NCI-H2196 (cell line): Measurements from ENCODE around the gene NEU3.
"Not testable (repeated sequence)": the region's sequence is repeated elsewhere in the genome, so short reads cannot be mapped to it uniquely, and the experiment has no call there.

Experiments
- DNase-seq: peaks from one replicate; lab custom pipeline; 2025; ENCODE audit not compliant: unreplicated experiment; lab: John Stamatoyannopoulos, UW

NEU3 gene

GRCh38 chr11:74981888-74982287 is 6.8 kb upstream of the NEU3 start:
- no peak for DNase-seq

GRCh38 chr11:74984070-74984469 is 4.7 kb upstream of the NEU3 start:
- DNase-seq = no peak

DNA sequence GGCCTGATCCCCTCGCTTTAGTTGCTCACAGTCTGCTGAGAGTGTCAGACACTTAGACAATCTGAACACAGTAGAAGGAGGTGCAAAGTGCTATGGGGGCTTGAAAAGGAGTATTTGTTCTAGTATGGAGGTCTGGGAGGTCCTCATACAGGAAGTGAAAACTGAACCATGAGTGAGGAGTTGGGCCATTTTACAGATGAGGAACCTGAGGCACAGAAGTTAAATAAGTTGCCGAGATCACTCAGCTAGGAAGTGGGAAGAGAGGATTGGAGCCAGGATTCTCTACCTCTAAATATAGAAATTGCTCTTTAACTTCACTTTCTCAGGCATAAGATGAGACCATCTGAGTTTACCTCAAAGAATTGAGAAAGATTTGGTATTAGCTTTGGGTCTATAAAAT is 4.0 kb upstream of the NEU3 start:
- no peak for DNase-seq

GRCh38 chr11:74989260-74989638 is 516 bp downstream of the NEU3 start:
- no peak for DNase-seq

- DNase-seq = not testable (repeated sequence)
These were observed 1.4 kb downstream of the NEU3 start for GRCh38 chr11:74990150-74990549.

- no peak for DNase-seq
These were observed 2.2 kb downstream of the NEU3 start for GRCh38 chr11:74990941-74991340.

DNA sequence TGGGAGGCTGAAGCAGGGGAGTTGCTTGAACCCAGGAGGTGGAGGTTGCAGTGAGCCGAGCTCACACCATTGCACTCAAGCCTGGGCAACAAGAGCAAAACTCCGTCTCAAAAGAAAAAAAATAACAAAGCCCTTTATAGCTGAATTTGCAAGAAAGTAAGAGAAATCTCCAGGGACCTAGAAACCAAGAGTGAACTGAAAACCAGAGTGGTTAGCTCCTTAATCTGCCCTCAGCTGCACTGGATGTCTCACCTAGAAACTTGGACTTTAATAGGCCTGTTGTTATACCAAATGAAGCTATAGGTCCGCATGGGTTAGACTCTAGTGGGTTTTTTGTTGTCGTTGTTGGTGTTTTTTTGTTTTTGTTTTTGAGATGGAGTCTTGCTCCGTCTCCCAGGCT is 4.1 kb downstream of the NEU3 start:
- no peak for DNase-seq

DNA sequence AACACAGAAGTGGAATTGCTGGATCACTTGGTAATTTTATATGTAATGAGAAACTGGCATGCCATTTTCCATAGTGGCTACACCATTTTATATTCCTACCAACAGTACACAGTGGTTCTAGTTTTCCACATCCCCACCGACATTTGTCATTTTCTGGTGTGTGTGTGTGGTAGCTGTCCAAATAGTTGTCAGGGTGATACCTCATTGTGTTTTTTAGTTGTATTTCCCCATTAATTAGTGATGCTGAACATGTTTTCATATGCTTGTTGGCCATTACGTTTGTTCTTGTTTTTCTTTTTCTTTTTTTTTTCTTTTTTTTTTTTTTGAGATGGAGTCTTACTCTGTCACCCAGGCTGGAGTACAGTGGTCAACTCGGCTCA is 12.2 kb downstream of the NEU3 start:
- DNase-seq = no peak

- DNase-seq = no peak
These were observed 13.0 kb downstream of the NEU3 start for GRCh38 chr11:75001686-75002085.

GRCh38 chr11:75002516-75002915 is 13.8 kb downstream of the NEU3 start:
- no peak for DNase-seq

- no peak for DNase-seq
These were observed 15.5 kb downstream of the NEU3 start for GRCh38 chr11:75004215-75004614.

- no peak for DNase-seq
These were observed 22.6 kb downstream of the NEU3 start for GRCh38 chr11:75011357-75011756.

DNA sequence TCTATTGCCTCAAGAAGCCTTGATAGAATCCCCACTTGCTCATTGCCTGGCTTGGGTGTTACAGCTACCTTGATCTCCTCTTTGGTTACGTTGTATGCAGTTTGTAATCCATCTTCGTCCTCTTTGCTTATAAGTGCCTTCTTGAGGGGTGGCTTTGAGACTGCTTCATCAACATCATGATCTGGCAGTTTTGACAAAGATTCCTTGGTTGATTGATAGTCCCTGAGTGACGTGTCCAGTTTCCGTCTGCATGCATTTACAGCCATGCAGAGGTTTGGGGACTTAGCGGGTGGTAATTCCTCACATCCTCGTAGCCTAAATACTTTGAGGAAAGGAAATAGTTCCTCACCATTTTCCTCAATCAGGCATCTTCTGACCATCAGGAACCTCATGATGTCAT is 23.1 kb downstream of the NEU3 start:
- no peak for DNase-seq

- no peak for DNase-seq
These were observed 24.3 kb downstream of the NEU3 start for GRCh38 chr11:75013051-75013450.

- no peak for DNase-seq
These were observed 25.4 kb downstream of the NEU3 start for GRCh38 chr11:75014129-75014528.

GRCh38 chr11:75019200-75019599 is 30.5 kb downstream of the NEU3 start:
- DNase-seq = not testable (repeated sequence)

DNA sequence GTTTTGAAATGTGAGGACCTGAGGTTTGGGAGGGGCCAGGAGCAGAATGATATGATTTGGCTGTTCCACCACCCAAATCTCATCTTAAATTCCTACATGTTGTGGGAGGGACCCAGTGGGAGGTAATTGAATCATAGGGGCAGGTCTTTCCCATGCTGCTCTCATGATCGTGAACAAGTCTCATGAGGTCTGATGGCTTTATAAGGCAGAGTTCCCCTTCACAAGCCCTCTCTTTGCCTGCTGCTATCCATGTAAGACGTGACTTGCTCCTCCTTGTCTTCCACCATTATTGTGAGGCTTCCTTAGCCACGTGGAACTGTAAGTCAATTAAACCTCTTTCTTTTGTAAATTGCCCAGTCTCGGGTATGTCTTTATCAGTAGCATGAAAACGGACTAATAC is 31.6 kb downstream of the NEU3 start:
- DNase-seq = not testable (repeated sequence)

DNA sequence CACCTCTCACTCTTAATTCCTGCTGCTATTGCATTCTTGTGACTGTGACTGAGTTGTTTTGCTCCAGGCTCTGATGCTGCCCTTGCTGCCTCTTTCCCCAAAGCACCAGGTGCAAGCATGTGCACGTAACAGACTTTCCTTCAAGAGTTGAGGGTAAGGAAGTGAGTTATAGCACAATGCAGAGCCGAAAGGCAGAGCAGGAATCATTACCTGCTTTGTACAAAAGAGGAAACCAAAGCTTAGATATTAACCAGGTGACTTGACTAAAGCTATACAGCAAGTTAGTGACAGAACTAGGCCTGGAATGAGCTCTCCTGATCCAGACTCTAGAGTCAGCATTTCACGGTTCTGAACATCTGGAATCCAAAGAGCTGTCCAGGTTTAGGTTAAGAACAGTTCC is 33.6 kb downstream of the NEU3 start:
- no peak for DNase-seq

- peak; percentile 78 for DNase-seq
These were observed 34.1 kb downstream of the NEU3 start for GRCh38 chr11:75022759-75023396.

GRCh38 chr11:75023446-75024067 is 34.8 kb downstream of the NEU3 start:
- no peak for DNase-seq

GRCh38 chr11:75024068-75024449 is 35.3 kb downstream of the NEU3 start:
- DNase-seq = no peak

DNA sequence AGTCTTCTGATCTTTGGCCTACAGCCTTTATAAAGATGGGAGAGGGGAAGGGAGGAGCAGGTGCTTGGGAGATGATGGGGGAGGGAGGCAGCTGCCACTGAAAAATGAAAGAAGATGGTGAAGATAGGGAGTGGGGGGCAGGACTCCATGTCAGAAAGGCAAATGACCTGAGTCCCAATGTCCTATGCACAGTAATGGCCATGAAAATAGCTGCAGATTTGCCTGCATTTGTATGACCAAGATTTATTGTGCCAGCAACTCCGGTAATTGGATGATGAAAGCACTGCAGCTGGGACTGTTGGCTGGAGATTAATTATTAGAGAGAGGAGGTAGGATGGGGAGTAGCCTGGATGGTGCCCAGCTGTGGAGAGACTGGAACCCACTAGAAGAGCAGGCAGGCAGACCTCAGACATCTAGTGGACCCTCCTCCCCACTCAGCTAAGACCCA is 36.1 kb downstream of the NEU3 start:
- peak; percentile 21 for DNase-seq

DNA sequence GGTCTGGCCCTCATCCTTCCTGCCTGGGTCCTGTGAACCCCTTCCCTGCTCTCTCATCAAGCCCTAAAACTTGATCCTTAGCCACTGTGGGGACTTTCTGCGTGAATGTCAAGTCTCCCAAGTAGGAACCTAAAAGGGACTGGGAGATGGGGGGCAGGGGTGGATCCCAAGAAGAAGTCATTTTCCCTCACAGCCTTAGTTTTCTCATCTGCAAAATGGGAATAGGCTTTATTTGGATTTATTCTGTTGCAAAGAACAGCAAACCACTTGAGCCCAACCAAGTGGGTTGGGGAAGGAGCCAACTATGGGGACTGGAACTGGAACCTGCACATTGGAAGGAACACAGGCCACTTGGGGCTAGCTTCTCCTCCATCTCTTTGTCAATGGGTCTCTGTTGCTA is 36.8 kb downstream of the NEU3 start:
- no peak for DNase-seq
